GM12878 (cell line): ENCODE measurements around the gene UBE2Z. TPM values are rescaled to one million over a fixed set of nuclear protein-coding genes. Genes with fewer than 3 reads are reported as not detected.

Source experiments
- ASH2L ChIP-seq: fragments of 300-600, 200-600 bp; sonication (generic); IDR thresholded peaks from 2 replicates; pipeline ENCODE4 v1.6.1; 2017; ENCODE audit warnings: low read depth, mild to moderate bottlenecking, borderline replicate concordance
- CREB1 ChIP-seq: IDR thresholded peaks from 2 replicates; pipeline ENCODE4 v1.6.1; 2012; ENCODE audit warnings: low read depth, mild to moderate bottlenecking, inconsistent platforms
- EP300 ChIP-seq, 2 experiments: fragments of 150-350 bp in 1 of 2; IDR thresholded peaks; 2 replicates each; pipeline ENCODE4 v1.6.1; 2011 to 2012; ENCODE audit warnings: low read depth in 2 of 2, low read length in 2 of 2, borderline replicate concordance in 1 of 2, improper control_type of control experiment in 1 of 2, inconsistent platforms in 1 of 2; ENCODE audit not compliant: control insufficient read depth in 1 of 2
- FOS ChIP-seq: IDR thresholded peaks from 3 replicates; pipeline ENCODE4 v1.6.1; 2011; ENCODE audit warnings: borderline replicate concordance; ENCODE audit not compliant: insufficient read length; ENCODE audit errors: extremely low read depth
- HDAC6 ChIP-seq: fragments of 200-600 bp; sonication (generic); IDR thresholded peaks from one replicate; pipeline ENCODE4 v1.8.0; 2017; ENCODE audit warnings: antibody characterized with exemption; ENCODE audit not compliant: unreplicated experiment
- JUND ChIP-seq: IDR thresholded peaks from 2 replicates; pipeline ENCODE4 v1.6.1; 2012; ENCODE audit warnings: low read depth, mild to moderate bottlenecking, low read length, improper control_type of control experiment, moderate library complexity
- MXI1 ChIP-seq: fragments of 150-350 bp; IDR thresholded peaks from 2 replicates; pipeline ENCODE4 v1.6.1; 2011; ENCODE audit warnings: low read depth, mild to moderate bottlenecking, inconsistent platforms, low read length, improper control_type of control experiment
- NFIC ChIP-seq: IDR thresholded peaks from 2 replicates; pipeline ENCODE4 v1.6.1; 2012; ENCODE audit warnings: low read depth, mild to moderate bottlenecking, inconsistent platforms, low read length, moderate library complexity
- NR2C2 ChIP-seq: IDR thresholded peaks from 2 replicates; pipeline ENCODE4 v1.6.1; 2011; ENCODE audit warnings: borderline replicate concordance, low read depth; ENCODE audit not compliant: control insufficient read depth, insufficient read length
- POLR2AphosphoS5 ChIP-seq: IDR thresholded peaks from 2 replicates; pipeline ENCODE4 v1.6.1; 2011; ENCODE audit warnings: mild to moderate bottlenecking, low read length, inconsistent platforms
- SIN3A ChIP-seq: IDR thresholded peaks from 2 replicates; pipeline ENCODE4 v1.6.1; 2012; ENCODE audit warnings: low read depth, low read length, improper control_type of control experiment
- SMAD1 ChIP-seq: fragments of 450-650 bp; IDR thresholded peaks from 2 replicates; pipeline ENCODE4 v1.6.1; 2018; ENCODE audit warnings: mild to moderate bottlenecking, low read depth; ENCODE audit not compliant: partially characterized antibody
- YY1 ChIP-seq: IDR thresholded peaks from 2 replicates; pipeline ENCODE4 v1.6.1; 2011; ENCODE audit warnings: low read depth, mild to moderate bottlenecking, low read length
- ZNF207 ChIP-seq: fragments of 450-650 bp; IDR thresholded peaks from 2 replicates; pipeline ENCODE4 v1.6.1; 2014; ENCODE audit warnings: antibody characterized with exemption, mild to moderate bottlenecking, borderline replicate concordance
- ZNF24 ChIP-seq: fragments of 450-650 bp; IDR thresholded peaks from 2 replicates; pipeline ENCODE4 v1.6.1; 2017; ENCODE audit warnings: antibody characterized with exemption, mild to moderate bottlenecking
- ZNF622 ChIP-seq: fragments of 450-650 bp; IDR thresholded peaks from 2 replicates; pipeline ENCODE4 v1.6.1; 2017; ENCODE audit warnings: mild to moderate bottlenecking, inconsistent platforms
- polyA plus RNA-seq, 11 experiments: library from polyadenylated mRNA; depleted of rRNA in 4 of 11; unstranded in 6 of 11; stranded (reverse) in 5 of 11; fragments of >200 nt; fragmentation: Nextera tagmentation in 4 of 11; fragmentation: Illumina TruSeq in 1 of 11; extraction: Ambion mirVana in 4 of 11; extraction: Trizol in 1 of 11; gene quantifications; 1 replicate in 1 of 11; 2 replicates in 10 of 11; pipeline versions ENCODE4 v1.2.1 to v1.2.3, GENCODE V29; 2011 to 2016; ENCODE audit warnings: inconsistent platforms in 2 of 11, missing spikeins in 2 of 11, low read depth in 1 of 11
- total RNA-seq, 4 experiments: library from RNA; depleted of rRNA in 3 of 4; stranded (reverse); fragments of >200 nt in 3 of 4; fragmentation: Illumina TruSeq in 1 of 4; extraction: Trizol in 1 of 4; gene quantifications; 2 replicates each; pipeline versions ENCODE4 v1.2.1 to v1.2.3, GENCODE V29; 2013 to 2021
- TF ChIP-seq, protein P1 (sequence below): IDR thresholded peaks from 2 replicates; pipeline ENCODE4 v1.6.1; 2012; ENCODE audit warnings: low read depth, low read length, improper control_type of control experiment
- TF ChIP-seq, protein P2 (sequence below): IDR thresholded peaks from 2 replicates; pipeline ENCODE4 v1.6.1; 2011; ENCODE audit warnings: low read depth, mild to moderate bottlenecking, low read length, moderate library complexity, borderline replicate concordance; ENCODE audit errors: extremely low read depth
- TF ChIP-seq, protein P3 (sequence below), 3 experiments: IDR thresholded peaks in 2 of 3; conservative IDR thresholded peaks in 1 of 3; 2 replicates each; pipeline ENCODE4 v1.5.1; 2011; ENCODE audit warnings: low read depth in 3 of 3, low read length in 3 of 3, mild to moderate bottlenecking in 3 of 3, control low read depth in 2 of 3, moderate library complexity in 2 of 3, inconsistent platforms in 1 of 3, mixed read lengths in 1 of 3; ENCODE audit not compliant: control insufficient read depth in 2 of 3, insufficient read depth in 1 of 3; ENCODE audit errors: extremely low read depth in 1 of 3
- TF ChIP-seq, protein P4 (sequence below): IDR thresholded peaks from 2 replicates; pipeline ENCODE4 v1.6.1; 2011; ENCODE audit warnings: mild to moderate bottlenecking, low read depth, low read length, moderate library complexity; ENCODE audit not compliant: insufficient replicate concordance
- TF ChIP-seq, protein P5 (sequence below): fragments of 450-650 bp; IDR thresholded peaks from 2 replicates; pipeline ENCODE4 v1.6.1; 2014; ENCODE audit warnings: mild to moderate bottlenecking
- TF ChIP-seq, protein P6 (sequence below): fragments of 450-650 bp; IDR thresholded peaks from 2 replicates; pipeline ENCODE4 v1.6.1; 2017; ENCODE audit warnings: borderline replicate concordance

The UBE2Z gene
- total and polyA plus RNA-seq, 10 of the 15 experiments (the other 5 are each of a cell fraction or from before 2014, with no cell fraction given), result 23.1 to 191 (median 57.4) TPM

DNA sequence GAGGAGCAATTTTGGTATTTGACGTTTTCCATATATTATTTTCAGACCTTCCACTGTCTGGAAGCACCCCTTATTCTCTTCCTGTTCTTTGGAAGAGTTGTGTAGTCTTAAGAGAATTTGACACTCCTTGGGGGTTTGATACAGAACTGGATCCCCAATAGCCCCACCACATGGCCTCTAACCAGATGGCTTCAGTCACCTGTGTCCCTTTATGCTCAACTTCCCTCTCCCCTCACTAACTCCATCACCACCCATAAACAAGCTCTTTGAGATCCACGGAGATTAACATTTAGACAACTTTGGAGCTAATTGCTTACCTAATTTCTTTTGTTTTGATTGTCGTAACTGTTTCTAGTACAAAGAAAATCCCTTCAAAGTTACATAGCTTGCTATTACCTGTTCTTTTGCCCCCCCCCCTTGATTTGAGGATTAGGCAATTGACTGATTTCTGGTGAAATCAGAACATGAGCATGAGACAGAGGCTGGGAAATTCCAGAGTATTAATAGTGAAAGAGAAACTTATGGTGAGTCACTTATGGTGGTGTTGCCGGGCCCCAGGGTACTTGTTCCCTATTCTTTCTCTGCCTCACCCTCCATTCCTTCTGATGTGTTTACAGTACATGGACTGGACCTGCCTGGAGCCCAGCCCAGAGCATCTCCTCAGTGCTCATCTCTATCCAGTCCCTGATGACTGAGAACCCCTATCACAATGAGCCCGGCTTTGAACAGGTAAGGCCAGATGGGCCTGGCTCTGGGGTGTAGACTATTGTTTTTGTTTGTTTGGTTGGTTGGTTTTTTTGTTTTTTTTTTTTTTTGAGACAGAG, 7.5 kb downstream of the UBE2Z start (continued):
- TF ChIP-seq, protein P1, sequence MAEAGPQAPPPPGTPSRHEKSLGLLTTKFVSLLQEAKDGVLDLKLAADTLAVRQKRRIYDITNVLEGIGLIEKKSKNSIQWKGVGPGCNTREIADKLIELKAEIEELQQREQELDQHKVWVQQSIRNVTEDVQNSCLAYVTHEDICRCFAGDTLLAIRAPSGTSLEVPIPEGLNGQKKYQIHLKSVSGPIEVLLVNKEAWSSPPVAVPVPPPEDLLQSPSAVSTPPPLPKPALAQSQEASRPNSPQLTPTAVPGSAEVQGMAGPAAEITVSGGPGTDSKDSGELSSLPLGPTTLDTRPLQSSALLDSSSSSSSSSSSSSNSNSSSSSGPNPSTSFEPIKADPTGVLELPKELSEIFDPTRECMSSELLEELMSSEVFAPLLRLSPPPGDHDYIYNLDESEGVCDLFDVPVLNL, result no peak
- peak; percentile 88 for TF ChIP-seq NFIC
- TF ChIP-seq ZNF622, result no peak
- TF ChIP-seq SMAD1, result no peak
- no peak for TF ChIP-seq ZNF207
- TF ChIP-seq, protein P2, sequence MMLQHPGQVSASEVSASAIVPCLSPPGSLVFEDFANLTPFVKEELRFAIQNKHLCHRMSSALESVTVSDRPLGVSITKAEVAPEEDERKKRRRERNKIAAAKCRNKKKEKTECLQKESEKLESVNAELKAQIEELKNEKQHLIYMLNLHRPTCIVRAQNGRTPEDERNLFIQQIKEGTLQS, result no peak
- TF ChIP-seq ZNF24, result no peak
- TF ChIP-seq SIN3A, result 0 out of 2 replicates have a peak, but pooled peaks have one; percentile 13
- TF ChIP-seq, protein P3, sequence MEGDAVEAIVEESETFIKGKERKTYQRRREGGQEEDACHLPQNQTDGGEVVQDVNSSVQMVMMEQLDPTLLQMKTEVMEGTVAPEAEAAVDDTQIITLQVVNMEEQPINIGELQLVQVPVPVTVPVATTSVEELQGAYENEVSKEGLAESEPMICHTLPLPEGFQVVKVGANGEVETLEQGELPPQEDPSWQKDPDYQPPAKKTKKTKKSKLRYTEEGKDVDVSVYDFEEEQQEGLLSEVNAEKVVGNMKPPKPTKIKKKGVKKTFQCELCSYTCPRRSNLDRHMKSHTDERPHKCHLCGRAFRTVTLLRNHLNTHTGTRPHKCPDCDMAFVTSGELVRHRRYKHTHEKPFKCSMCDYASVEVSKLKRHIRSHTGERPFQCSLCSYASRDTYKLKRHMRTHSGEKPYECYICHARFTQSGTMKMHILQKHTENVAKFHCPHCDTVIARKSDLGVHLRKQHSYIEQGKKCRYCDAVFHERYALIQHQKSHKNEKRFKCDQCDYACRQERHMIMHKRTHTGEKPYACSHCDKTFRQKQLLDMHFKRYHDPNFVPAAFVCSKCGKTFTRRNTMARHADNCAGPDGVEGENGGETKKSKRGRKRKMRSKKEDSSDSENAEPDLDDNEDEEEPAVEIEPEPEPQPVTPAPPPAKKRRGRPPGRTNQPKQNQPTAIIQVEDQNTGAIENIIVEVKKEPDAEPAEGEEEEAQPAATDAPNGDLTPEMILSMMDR (IDR thresholded peaks at IDR 0.05 in 2 of 3, conservative IDR thresholded peaks at IDR 0.05 in 1 of 3; ENCODE audit: control insufficient read depth in 2 of 3, extremely low read depth in 1 of 3, insufficient read depth in 1 of 3, low read depth in 3 of 3, low read length in 3 of 3), result no peak
- TF ChIP-seq, protein P4, sequence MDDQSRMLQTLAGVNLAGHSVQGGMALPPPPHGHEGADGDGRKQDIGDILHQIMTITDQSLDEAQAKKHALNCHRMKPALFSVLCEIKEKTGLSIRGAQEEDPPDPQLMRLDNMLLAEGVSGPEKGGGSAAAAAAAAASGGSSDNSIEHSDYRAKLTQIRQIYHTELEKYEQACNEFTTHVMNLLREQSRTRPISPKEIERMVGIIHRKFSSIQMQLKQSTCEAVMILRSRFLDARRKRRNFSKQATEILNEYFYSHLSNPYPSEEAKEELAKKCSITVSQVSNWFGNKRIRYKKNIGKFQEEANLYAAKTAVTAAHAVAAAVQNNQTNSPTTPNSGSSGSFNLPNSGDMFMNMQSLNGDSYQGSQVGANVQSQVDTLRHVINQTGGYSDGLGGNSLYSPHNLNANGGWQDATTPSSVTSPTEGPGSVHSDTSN, result no peak
- TF ChIP-seq EP300 (IDR thresholded peaks at IDR 0.05; ENCODE audit: borderline replicate concordance in 1 of 2, control insufficient read depth in 1 of 2, low read depth in 2 of 2, low read length in 2 of 2), result peak; percentile 57 to 84; a peak in 2 of 4 replicates
- TF ChIP-seq, protein P5, sequence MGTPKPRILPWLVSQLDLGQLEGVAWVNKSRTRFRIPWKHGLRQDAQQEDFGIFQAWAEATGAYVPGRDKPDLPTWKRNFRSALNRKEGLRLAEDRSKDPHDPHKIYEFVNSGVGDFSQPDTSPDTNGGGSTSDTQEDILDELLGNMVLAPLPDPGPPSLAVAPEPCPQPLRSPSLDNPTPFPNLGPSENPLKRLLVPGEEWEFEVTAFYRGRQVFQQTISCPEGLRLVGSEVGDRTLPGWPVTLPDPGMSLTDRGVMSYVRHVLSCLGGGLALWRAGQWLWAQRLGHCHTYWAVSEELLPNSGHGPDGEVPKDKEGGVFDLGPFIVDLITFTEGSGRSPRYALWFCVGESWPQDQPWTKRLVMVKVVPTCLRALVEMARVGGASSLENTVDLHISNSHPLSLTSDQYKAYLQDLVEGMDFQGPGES, result no peak
- no peak for TF ChIP-seq ASH2L
- TF ChIP-seq NR2C2, result no peak
- TF ChIP-seq YY1, result peak; percentile 42; the same call in 1 of the 2 replicates
- TF ChIP-seq HDAC6, result no peak
- TF ChIP-seq, protein P6, sequence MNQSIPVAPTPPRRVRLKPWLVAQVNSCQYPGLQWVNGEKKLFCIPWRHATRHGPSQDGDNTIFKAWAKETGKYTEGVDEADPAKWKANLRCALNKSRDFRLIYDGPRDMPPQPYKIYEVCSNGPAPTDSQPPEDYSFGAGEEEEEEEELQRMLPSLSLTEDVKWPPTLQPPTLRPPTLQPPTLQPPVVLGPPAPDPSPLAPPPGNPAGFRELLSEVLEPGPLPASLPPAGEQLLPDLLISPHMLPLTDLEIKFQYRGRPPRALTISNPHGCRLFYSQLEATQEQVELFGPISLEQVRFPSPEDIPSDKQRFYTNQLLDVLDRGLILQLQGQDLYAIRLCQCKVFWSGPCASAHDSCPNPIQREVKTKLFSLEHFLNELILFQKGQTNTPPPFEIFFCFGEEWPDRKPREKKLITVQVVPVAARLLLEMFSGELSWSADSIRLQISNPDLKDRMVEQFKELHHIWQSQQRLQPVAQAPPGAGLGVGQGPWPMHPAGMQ, result no peak
- TF ChIP-seq MXI1, result peak; percentile 67; the same call in 1 of the 2 replicates
- TF ChIP-seq CREB1, result peak; percentile 42; the same call in 1 of the 2 replicates
- TF ChIP-seq FOS, result no peak
- no peak for TF ChIP-seq POLR2AphosphoS5
- peak; percentile 82 for TF ChIP-seq JUND
